ENCODE data around the gene DPP4. TPM values are rescaled to one million over a fixed set of nuclear protein-coding genes. Genes with fewer than 3 reads are reported as not detected.

Gene DPP4
- total and polyA plus RNA-seq, 2 of the 13 experiments (the other 11 are each of a cell fraction or from before 2014, with no cell fraction given): 39.4 to 109 TPM

DNA sequence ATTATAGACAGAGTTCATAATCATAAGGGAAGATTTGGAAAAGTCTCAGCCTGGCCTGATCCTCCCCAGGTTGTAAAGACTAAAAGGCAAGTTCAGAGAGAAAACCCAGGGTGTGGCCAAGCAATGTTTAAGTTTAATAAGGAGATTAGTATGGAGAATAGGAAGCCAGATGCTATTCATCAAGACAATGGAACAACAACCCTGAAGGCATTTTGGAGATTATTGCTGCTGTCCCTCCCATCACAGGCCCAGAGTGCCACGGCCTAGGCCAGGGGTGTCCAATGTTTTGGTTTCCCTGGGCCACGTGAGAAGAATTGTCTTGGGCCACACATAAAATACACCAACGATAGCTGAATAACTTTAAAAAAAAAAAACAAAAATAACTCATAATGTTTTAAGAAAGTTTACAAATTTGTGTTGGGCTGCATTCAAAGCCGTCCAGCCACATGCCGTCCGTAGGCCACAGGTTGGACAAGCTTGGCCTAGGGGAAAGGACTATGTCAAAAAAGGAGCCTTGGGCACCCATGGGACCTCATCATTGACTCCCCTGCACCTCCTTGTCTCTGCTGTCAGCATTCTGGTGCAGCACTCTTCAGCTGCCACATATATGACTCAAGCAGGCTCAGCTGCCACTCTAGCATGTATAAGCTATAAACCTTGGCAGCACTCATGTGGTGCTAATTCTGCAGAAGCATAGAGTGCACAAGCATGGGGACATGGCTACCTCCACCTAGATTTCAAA is 20.8 kb downstream of the DPP4 start:
- POLR2A ChIA-PET: no interaction called here
- ATAC-seq (no peak), DNase-seq (ENCODE audit: low spot score) (no peak), FAIRE-seq (no peak)
- Histone ChIP-seq H3K27me3 (ENCODE audit: control insufficient read depth in 1 of 2, insufficient read depth in 2 of 2, low read length in 2 of 2) (no peaks in the 10 kb centered on the region), H3K79me2 (ENCODE audit: insufficient read depth, low read length) (no peaks in the 10 kb centered on the region), H3K4me3 (replicated peaks in 1 of 3; ENCODE audit: insufficient read depth in 1 of 3, low read depth in 2 of 3, low read length in 3 of 3) (no peak overlapping the region), H2AFZ (ENCODE audit: low read length) (no peak overlapping the region), H3K4me1 (ENCODE audit: insufficient read depth, low read length) (no peaks in the 10 kb centered on the region), H3K9me3 (ENCODE audit: low read length) (peaks cover 18% of the 10 kb centered on the region), H3K36me3 (replicated peaks in 1 of 2; ENCODE audit: control insufficient read depth in 1 of 2, insufficient read depth in 2 of 2, low read length in 2 of 2) (peaks cover 1 to 21% of the 10 kb centered on the region in 2 experiments; a peak in 2 of 5 replicates), H3K4me2 (ENCODE audit: low read depth, low read length) (no peak overlapping the region), H3K9ac (ENCODE audit: insufficient read depth, low read depth, low read length) (no peak overlapping the region), H4K20me1 (ENCODE audit: insufficient read depth, low read length) (no peaks in the 10 kb centered on the region; the same call in 1 of the 2 replicates), H3K27ac (ENCODE audit: extremely low read length, insufficient read depth, low read length) (no peak overlapping the region)
- BruUV-seq (replicated peaks): no TSS peak
- intact Hi-C loops (cut with micrococcal nuclease; ENCODE audit: unreplicated experiment) (no loop called here), in situ Hi-C loops (cut with HindIII; ENCODE audit: extremely low pct_ligation_motif_present, low pct_unique_long_range_greater_than_20kb) (no loop called here)
- 96% methylated on average over 6 of the region's 6 CpGs for WGBS (ENCODE audit: low lambda C conversion rate)
- TF ChIP-seq NR2C2 (CRISPR knock-in tag; IDR thresholded peaks at IDR 0.05; ENCODE audit: borderline replicate concordance): no peak
- no peak for TF ChIP-seq RNF2 (conservative IDR thresholded peaks at IDR 0.05; ENCODE audit: low read depth)
- no peak for TF ChIP-seq ZNF354B (CRISPR knock-in tag; IDR thresholded peaks at IDR 0.05)
- no peak for TF ChIP-seq SRSF4 (IDR thresholded peaks at IDR 0.05; ENCODE audit: low read depth, low read length, poor library complexity, severe bottlenecking)
- TF ChIP-seq, protein P1, sequence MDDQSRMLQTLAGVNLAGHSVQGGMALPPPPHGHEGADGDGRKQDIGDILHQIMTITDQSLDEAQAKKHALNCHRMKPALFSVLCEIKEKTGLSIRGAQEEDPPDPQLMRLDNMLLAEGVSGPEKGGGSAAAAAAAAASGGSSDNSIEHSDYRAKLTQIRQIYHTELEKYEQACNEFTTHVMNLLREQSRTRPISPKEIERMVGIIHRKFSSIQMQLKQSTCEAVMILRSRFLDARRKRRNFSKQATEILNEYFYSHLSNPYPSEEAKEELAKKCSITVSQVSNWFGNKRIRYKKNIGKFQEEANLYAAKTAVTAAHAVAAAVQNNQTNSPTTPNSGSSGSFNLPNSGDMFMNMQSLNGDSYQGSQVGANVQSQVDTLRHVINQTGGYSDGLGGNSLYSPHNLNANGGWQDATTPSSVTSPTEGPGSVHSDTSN (CRISPR knock-in tag; IDR thresholded peaks at IDR 0.05; ENCODE audit: borderline replicate concordance): no peak
- no peak for TF ChIP-seq TERF1 (CRISPR knock-in tag; IDR thresholded peaks at IDR 0.05)
- no peak for TF ChIP-seq ZBTB7A (CRISPR knock-in tag; IDR thresholded peaks at IDR 0.05)
- no peak for TF ChIP-seq ISL2 (CRISPR knock-in tag; IDR thresholded peaks at IDR 0.05)
- TF ChIP-seq CREBL2 (CRISPR knock-in tag; IDR thresholded peaks at IDR 0.05; ENCODE audit: borderline replicate concordance): no peak
- no peak for TF ChIP-seq RBFOX2 (IDR thresholded peaks at IDR 0.05; ENCODE audit: low read depth, low read length)
- no peak for TF ChIP-seq E2F1 (CRISPR knock-in tag; IDR thresholded peaks at IDR 0.05)
- no peak for TF ChIP-seq ZNF253 (CRISPR knock-in tag; IDR thresholded peaks at IDR 0.05; ENCODE audit: borderline replicate concordance)
- no peak for TF ChIP-seq THAP11 (CRISPR knock-in tag; IDR thresholded peaks at IDR 0.05)
- CTCF ChIA-PET (ENCODE audit: low intra/inter-chr PET ratio, low total read pairs): no interaction called here
